AG09319 (cell line): ENCODE data around the gene CEBPG.

Experiments
- DNase-seq: peaks from one replicate; pipeline ENCODE4 v3.0.0-alpha.2; 2010; ENCODE audit warnings: low read depth; ENCODE audit errors: extremely low read depth
- CTCF ChIP-seq: IDR thresholded peaks from 2 replicates; pipeline ENCODE4 v1.5.1; 2011; ENCODE audit warnings: low read depth, mild to moderate bottlenecking, inconsistent platforms, low read length, moderate library complexity

The CEBPG gene

GRCh38 chr19:33410915-33411401 is 37.4 kb downstream of the CEBPG start:
- DNase-seq: no peak
- no peak for TF ChIP-seq CTCF

DNA sequence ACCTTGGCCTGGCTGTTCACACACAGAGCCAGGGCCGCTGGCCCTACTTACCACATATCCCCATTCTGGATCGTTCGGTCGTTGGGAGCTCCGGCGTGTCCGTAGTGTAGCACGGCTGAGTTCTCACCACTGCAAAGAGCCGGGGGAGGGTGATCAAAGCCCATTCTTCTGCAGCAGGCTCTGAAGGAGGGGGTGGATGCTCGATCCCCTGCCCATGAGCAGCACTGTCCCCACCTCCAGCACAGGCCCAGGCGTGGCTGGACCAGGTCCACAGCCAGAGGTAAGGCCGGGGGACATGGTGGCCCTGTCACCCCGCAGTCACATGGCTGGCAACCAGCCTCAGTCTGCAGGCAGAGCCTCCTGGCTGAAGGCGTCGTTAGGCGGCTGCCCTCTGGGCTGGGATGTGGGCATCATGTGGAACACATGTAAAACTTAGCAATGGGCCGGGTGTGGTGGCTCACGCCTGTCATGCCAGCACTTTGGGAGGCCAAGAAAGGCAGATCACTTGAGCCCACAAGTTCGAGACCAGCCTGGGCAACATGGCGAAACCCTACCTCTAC is 38.2 kb downstream of the CEBPG start:
- DNase-seq: no peak
- no peak for TF ChIP-seq CTCF

GRCh38 chr19:33412601-33413425 is 39.3 kb downstream of the CEBPG start:
- no peak for DNase-seq
- no peak for TF ChIP-seq CTCF

DNA sequence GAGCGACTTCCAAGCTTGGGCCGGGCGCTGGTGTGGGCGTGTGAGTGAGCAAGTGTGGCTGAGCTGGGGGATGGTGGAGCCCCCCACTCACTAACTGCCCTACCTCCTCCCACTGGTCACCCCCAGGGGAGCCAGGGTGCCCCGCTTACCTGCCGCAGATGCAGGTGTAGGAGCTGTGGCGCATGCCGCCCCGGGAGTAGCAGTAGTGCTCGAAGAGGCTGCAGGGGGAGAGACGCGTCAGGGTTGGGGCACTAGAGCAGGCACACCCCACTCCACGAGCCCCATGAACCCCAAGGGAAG is 39.9 kb downstream of the CEBPG start:
- TF ChIP-seq CTCF: no peak
- DNase-seq: no peak

GRCh38 chr19:33413868-33414666 is 40.6 kb downstream of the CEBPG start:
- TF ChIP-seq CTCF: no peak
- no peak for DNase-seq

- no peak for DNase-seq
These were observed 41.4 kb downstream of the CEBPG start for GRCh38 chr19:33414667-33415605.

More at GRCh38 chr19:33414667-33415605, 41.4 kb downstream of the CEBPG start:
- TF ChIP-seq CTCF: no peak
